Measurements from ENCODE around the gene CDH20. TPM values are rescaled to one million over a fixed set of nuclear protein-coding genes. Genes with fewer than 3 reads are reported as not detected.

Gene CDH20
- total and polyA plus RNA-seq, 2 of the 4 experiments (the other 2 are of a cell fraction): not detected

GRCh38 chr18:61340148-61340547 lies 6.9 kb downstream of the CDH20 start:
- H2BK5ac ChIP-seq (ENCODE audit: low read depth, low read length, poor library complexity, severe bottlenecking): no peak overlapping the region
- ATAC-seq (ENCODE audit: low read depth) (no peak), DNase-seq (no peak)
- H4K20me1 ChIP-seq (ENCODE audit: insufficient read depth, low read length): no peaks in the 10 kb centered on the region
- H4K91ac ChIP-seq (ENCODE audit: insufficient read depth, low read depth, low read length): no peak overlapping the region
- H3K56ac ChIP-seq (ENCODE audit: extremely low read depth, insufficient read depth, low read length): no peak overlapping the region; the same call in 1 of the 2 replicates
- in situ Hi-C loops (cut with MboI; ENCODE audit: low sequenced_read_pairs) (no loop called here), dilution Hi-C loops (cut with HindIII; ENCODE audit: low sequenced_read_pairs, unreplicated experiment) (no loop called here), intact Hi-C loops (cut with micrococcal nuclease) (no loop called here)
- no peak overlapping the region for H4K5ac ChIP-seq (ENCODE audit: low read depth, low read length)
- H2AK5ac ChIP-seq (ENCODE audit: low read depth, low read length): no peak overlapping the region
- H2BK120ac ChIP-seq (ENCODE audit: low read depth, low read length): no peak overlapping the region
- BruUV-seq (replicated peaks): no TSS peak
- no peak overlapping the region for H3K14ac ChIP-seq (replicated peaks; ENCODE audit: low read depth, low read length)
- H3K4me2 ChIP-seq (ENCODE audit: low read depth, low read length): no peak overlapping the region
- H3K23ac ChIP-seq (ENCODE audit: low read depth, low read length): no peak overlapping the region
- WGBS, 2 experiments (ENCODE audit: extremely low coverage in 2 of 2, insufficient read length in 1 of 2): no CpG with 5 or more reads among the region's 1 CpG
- TF ChIP-seq RCOR1 (IDR thresholded peaks at IDR 0.05; ENCODE audit: insufficient replicate concordance, low read length): no peak
- no peak for TF ChIP-seq CEBPB (IDR thresholded peaks at IDR 0.05; ENCODE audit: low read depth, low read length)
- no peak for TF ChIP-seq MXI1 (IDR thresholded peaks at IDR 0.05; ENCODE audit: borderline replicate concordance, low read depth, low read length)
- TF ChIP-seq SMC3 (IDR thresholded peaks at IDR 0.05; ENCODE audit: low read depth, low read length): no peak
- TF ChIP-seq MAZ (IDR thresholded peaks at IDR 0.05; ENCODE audit: borderline replicate concordance, low read depth, low read length): no peak
- TF ChIP-seq RAD21 (IDR thresholded peaks at IDR 0.05; ENCODE audit: low read length): no peak
- no peak for TF ChIP-seq POLR2A (IDR thresholded peaks at IDR 0.05; ENCODE audit: low read depth, low read length)
- TF ChIP-seq CTCF (conservative IDR thresholded peaks at IDR 0.05; ENCODE audit: low read depth, low read length): no peak
- no peak for TF ChIP-seq CHD1 (IDR thresholded peaks at IDR 0.05; ENCODE audit: low read depth, low read length)
- TF ChIP-seq ELK1 (IDR thresholded peaks at IDR 0.05; ENCODE audit: borderline replicate concordance, low read depth, low read length): no peak
- no peak for TF ChIP-seq BHLHE40 (IDR thresholded peaks at IDR 0.05; ENCODE audit: low read depth, low read length)
- TF ChIP-seq MAFK (IDR thresholded peaks at IDR 0.05; ENCODE audit: low read depth, low read length): no peak
- no peak for TF ChIP-seq USF2 (IDR thresholded peaks at IDR 0.05; ENCODE audit: low read depth, low read length)
- TF ChIP-seq RFX5 (IDR thresholded peaks at IDR 0.05; ENCODE audit: low read depth, low read length): no peak
- TF ChIP-seq NFE2L2 (IDR thresholded peaks at IDR 0.05; ENCODE audit: low read depth, low read length): no peak
- TF ChIP-seq FOS (IDR thresholded peaks at IDR 0.05; ENCODE audit: low read depth, low read length): no peak
- H3K18ac ChIP-seq (ENCODE audit: low read depth, low read length): no peak overlapping the region
- ChIA-PET POLR2A (ENCODE audit: unreplicated experiment) (interaction anchor here (0.8 kb wide), 1 partner anchor 8 kb away, joined by 3 read pairs; no protein-coding TSS in a partner anchor), CTCF (no interaction called here)
- no peak overlapping the region for H3K4ac ChIP-seq (ENCODE audit: low read depth, low read length)
- H3K9me1 ChIP-seq (ENCODE audit: insufficient read depth, low read length): no peaks in the 10 kb centered on the region
- no peak overlapping the region for H2BK15ac ChIP-seq (ENCODE audit: low read depth, low read length)
- H2AFZ ChIP-seq (replicated peaks; ENCODE audit: low read length, poor library complexity): no peak overlapping the region
- no peak overlapping the region for H4K8ac ChIP-seq (ENCODE audit: low read depth in 2 of 2, low read length in 2 of 2)
- no peaks in the 10 kb centered on the region for H3K79me1 ChIP-seq (ENCODE audit: low read depth in 1 of 2, low read length in 2 of 2)
- H3K27ac ChIP-seq (ENCODE audit: insufficient read depth, low read length): no peak overlapping the region
- no peak overlapping the region for H2AK9ac ChIP-seq (replicated peaks; ENCODE audit: low read depth, low read length, poor library complexity)
- H3K36me3 ChIP-seq (ENCODE audit: control insufficient read depth, insufficient read depth, low read length): no peaks in the 10 kb centered on the region
- no peak overlapping the region for H3K4me3 ChIP-seq (ENCODE audit: insufficient read depth, low read depth, low read length)
- no peak overlapping the region for H2BK20ac ChIP-seq (ENCODE audit: low read depth, low read length)
- no peaks in the 10 kb centered on the region for H3K4me1 ChIP-seq (ENCODE audit: control insufficient read depth, insufficient read depth, low read length)
- H3K9ac ChIP-seq (ENCODE audit: low read depth, low read length): no peak overlapping the region
- H3K9me3 ChIP-seq (ENCODE audit: control insufficient read depth, insufficient read depth, low read length): no peaks in the 10 kb centered on the region
- H3K27me3 ChIP-seq (ENCODE audit: control insufficient read depth, insufficient read depth, low read length): peaks cover 8% of the 10 kb centered on the region
